ENCODE data around the gene EGR4.

DNA sequence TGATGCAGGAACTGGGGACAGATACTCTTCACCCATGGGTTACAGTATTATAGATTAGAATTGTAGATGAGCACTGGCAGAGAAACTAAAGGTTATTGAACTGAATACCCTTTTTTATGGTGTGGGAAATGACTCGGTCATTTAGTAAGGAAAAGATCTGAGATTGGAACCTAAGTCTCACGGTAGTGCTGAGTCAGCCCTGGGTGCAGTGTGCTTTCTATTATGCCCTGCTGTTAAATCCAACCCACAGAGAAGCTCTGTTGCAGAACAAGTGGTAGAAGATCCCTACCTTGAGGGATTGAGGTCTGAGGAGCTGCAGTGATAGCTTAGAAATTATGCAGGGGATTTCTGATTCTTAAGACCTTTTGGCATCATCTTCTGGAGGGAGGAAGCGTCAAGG is 46.5 kb downstream of the EGR4 start:
- TF ChIP-seq, protein P1, sequence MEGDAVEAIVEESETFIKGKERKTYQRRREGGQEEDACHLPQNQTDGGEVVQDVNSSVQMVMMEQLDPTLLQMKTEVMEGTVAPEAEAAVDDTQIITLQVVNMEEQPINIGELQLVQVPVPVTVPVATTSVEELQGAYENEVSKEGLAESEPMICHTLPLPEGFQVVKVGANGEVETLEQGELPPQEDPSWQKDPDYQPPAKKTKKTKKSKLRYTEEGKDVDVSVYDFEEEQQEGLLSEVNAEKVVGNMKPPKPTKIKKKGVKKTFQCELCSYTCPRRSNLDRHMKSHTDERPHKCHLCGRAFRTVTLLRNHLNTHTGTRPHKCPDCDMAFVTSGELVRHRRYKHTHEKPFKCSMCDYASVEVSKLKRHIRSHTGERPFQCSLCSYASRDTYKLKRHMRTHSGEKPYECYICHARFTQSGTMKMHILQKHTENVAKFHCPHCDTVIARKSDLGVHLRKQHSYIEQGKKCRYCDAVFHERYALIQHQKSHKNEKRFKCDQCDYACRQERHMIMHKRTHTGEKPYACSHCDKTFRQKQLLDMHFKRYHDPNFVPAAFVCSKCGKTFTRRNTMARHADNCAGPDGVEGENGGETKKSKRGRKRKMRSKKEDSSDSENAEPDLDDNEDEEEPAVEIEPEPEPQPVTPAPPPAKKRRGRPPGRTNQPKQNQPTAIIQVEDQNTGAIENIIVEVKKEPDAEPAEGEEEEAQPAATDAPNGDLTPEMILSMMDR (IDR thresholded peaks at IDR 0.05), result no peak
- no peak for TF ChIP-seq ZFX (IDR thresholded peaks at IDR 0.05; ENCODE audit: borderline replicate concordance)

Measured in 22Rv1 (cell line).